CD4-positive, alpha-beta T cell treated with Interleukin-17A for 1 hour (primary cell): ENCODE data around the gene HPN.

Source experiments
- DNase-seq: peaks from one replicate; pipeline ENCODE4 v3.0.0-alpha.2; 2020

HPN gene

GRCh38 chr19:35065574-35065973 lies 24.1 kb downstream of the HPN start:
- DNase-seq = no peak

- DNase-seq = no peak
Measured at GRCh38 chr19:35066121-35066520, 24.6 kb downstream of the HPN start.

DNA sequence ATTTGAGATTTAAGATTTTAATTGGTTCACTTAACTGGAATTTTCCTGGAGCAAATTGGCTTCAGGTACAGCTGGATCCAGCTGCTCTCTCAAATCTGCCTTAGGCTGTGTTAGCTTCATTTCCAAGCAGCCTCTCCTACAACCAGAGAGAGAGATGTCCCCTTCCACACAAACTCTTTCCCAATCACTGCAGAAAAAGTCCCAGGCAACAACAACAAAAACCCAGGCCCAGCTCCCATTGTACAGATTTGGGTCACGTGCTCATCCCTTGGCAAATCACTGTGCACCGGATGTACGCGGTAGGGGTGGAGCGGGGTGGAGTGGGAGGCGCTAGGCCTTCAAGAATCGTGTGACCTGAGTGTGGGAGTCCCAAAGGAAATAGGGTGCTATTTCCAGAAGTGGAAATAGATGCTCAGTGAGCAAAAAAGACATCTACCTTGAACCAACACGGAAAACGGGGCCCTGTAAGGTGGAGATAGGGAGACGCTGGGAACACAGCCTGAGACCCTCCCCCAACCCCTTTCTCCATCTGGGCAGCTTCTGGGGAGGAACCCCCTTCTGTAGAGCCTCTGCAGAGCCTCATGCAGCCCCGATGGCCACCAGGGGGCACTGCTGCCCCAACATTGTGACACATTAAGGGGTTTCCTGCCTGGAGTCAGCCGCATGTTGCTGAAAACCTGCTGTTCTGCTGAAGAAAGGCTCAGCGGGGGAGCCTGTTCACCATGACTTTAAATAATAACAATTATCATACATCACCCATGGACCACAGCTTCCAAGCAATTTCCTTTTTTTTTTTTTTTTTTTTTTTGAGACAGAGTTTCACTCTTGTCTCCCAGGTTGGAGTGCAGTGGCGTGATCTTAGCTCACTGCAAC lies 25.4 kb downstream of the HPN start:
- DNase-seq = peak; percentile 86

- no peak for DNase-seq
Measured at GRCh38 chr19:35068941-35069634, 27.6 kb downstream of the HPN start.

DNA sequence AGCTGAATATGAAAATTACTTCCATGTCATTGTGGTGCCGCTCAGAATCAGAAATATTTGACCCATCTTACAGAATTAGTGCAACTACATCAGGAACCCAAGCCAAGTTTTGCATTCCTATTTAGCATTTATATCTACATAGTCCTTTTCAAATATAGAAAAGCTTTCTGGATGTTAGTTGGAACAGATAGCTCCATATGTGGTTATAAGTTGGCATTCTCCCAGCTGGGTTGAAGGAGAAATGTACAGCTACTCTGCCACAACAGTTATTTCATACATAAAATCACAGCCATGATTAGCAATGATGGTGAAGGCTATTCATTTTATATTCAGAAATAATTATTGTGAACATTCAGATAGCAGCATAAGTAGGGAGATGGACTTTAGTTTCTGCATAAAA lies 28.2 kb downstream of the HPN start:
- no peak for DNase-seq

DNA sequence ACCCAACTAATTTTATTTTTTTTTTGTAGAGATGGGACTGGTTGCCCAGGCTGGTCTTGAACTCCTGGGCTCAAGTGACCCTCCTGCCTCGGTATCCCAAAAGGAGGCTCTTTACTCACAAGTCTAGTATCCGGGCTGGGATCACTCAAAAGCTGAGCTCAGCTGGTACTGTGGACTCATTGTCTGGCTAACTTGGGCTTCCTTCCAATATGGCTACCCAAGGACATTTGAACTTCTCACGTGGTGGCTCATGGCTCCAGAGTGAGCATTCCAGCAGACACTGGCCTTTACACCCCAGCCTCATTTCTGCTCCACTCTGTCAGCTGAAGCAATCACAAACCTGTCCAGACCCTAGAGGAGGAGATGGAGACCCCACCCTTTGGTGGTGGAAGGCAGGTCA lies 28.9 kb downstream of the HPN start:
- no peak for DNase-seq

GRCh38 chr19:35073516-35073915 lies 32.0 kb downstream of the HPN start:
- DNase-seq = no peak

DNA sequence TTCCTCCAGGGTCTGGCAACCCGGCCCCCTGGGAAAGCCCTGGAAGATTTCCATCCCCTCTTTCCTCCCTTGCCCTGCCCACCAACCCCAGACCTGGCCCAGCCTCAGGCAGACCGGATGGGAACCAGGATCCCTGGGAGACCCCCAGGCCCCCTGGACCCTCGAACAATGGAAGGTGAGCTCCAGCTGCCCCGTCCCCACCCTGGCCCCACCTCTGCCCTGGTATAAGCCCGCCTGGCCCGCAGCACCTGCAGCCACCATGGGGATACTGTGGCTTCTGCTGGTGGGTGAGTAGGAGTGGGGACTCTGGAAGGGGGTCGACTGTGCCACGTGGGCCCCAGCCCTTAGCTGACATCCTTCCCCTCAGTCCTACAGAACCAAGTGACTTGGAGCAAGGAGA lies 32.4 kb downstream of the HPN start:
- no peak for DNase-seq

GRCh38 chr19:35074426-35075201 lies 33.1 kb downstream of the HPN start:
- no peak for DNase-seq

DNA sequence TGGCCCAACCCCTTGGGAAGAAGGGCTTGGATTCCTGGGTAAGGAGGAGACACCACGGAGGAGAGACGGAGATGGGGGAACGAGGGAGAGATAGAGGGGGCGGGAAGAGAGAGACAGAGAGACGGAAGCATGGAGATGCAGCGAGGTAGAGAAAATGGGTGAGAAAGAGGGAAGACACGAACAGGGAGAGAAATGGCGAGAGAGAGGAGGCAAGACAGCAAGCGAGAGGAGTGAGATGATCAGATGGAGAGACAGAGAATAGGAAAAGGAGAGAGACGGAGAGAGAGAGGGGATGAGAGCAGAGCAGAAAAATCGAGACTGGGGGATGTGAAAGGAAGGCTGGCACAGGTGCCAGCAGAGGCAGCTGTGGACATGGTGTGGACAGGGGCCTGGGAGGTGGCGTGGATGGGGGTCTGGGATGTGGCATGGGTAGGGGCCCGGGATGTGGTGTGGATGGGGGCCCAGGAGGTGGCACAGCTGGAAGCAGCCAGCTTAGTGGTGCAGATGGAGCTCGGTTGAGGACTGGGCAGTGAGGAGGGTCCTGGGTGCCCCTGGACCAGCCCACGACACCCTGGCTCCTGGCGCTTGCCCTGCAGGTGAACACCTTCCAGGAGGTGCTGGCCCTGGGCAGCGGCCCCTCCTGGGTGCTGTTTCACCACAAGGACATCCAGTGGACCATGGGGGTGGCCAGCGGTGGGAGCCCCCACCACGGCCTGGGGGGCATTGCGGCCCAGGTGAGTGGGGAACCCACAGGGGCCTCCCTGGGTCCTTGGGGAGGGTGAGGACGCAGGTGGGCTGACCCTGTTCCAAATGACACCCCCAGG lies 33.9 kb downstream of the HPN start:
- no peak for DNase-seq

DNA sequence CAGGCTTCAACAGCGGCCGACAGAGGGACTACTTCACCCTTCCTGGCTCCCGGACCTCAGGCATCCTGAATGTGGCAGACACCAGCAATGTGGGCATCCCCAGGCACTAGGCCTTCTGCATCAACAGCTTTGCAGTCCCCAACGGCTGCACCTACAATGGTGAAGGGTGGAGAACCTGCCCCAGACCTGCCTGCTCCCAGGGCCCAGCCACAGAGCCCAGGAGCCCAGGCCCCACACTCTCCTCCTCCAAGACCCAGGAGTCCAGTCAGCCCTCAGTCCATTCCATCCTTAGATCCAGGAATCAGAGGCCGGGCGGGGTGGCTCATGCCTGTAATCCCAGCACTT lies 34.5 kb downstream of the HPN start:
- DNase-seq = no peak

GRCh38 chr19:35076657-35077056 lies 35.1 kb downstream of the HPN start:
- no peak for DNase-seq

GRCh38 chr19:35077411-35078223 lies 36.1 kb downstream of the HPN start:
- no peak for DNase-seq

- no peak for DNase-seq
Measured at GRCh38 chr19:35079826-35080225, 38.3 kb downstream of the HPN start.

GRCh38 chr19:35080613-35081170 lies 39.2 kb downstream of the HPN start:
- no peak for DNase-seq

DNA sequence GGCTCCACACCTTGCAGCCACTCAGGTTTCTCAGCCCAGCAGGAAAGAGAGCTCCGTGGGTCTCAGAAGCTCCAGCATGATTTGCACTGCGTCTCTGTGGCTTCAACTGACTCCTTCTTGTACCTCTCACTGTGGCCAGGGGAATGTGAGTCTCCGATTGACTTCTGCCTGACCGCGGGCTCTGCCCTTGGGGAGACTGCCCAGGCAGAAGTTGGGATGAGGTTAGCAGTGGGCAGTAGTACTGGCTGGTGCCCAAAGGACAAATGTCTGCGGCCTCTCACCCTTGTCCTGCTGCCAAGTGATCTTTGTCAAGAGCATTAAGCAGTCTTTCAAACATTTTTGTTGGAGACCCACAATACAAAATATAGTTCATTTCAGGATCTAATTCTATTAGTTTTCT lies 39.7 kb downstream of the HPN start:
- no peak for DNase-seq

DNA sequence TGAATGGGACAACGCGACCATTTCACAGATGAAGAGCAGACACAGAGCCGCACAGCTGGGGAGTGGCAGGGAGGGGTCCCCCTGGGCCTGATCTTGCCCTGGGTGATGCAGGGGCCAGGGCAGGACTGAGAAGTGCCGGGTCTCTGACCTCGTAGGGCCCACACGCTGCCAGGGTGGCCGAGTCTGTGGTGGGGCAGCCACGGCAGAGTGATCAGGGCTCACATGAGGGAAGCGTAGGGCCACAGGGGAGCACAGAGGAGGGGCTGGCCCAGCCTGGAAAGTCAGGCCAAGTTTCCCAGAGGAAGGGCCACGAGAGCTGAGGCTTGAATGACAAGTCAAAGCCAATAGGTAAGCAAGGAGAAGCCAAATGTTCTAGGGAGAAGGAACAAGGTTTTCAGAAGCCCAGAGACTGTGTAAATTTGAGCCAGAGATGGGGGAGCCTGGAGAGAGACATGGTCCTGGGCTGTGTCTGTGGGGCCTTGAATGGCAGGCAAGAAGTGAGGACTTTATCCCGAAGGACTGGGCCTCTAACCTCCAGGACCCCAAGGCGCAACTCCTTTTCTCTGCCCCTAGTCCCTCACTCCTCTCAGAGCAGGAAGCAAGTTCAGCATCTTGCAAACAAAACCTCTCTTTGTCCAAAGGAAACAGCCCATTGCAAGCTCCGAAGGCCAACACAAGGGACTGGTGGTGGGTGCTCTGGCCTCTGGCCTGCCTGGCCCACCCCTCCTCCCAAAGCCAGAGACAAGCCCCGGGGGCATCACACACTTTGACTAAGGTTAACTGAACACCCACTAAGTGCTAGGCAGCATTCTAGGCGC lies 42.4 kb downstream of the HPN start:
- no peak for DNase-seq

DNA sequence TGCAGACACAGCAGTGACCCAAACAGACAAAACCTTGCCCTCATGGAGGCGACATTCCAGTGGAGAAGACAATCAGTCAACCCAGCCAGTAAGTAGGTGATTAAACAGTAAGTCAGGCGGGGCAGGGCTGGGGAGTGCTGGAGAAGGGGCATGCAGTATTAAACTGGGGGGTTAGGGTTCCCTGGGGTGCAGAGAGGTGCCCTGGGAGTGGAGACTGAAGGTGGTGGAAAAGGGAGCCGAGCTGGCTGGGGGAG lies 42.9 kb downstream of the HPN start:
- DNase-seq = no peak

DNA sequence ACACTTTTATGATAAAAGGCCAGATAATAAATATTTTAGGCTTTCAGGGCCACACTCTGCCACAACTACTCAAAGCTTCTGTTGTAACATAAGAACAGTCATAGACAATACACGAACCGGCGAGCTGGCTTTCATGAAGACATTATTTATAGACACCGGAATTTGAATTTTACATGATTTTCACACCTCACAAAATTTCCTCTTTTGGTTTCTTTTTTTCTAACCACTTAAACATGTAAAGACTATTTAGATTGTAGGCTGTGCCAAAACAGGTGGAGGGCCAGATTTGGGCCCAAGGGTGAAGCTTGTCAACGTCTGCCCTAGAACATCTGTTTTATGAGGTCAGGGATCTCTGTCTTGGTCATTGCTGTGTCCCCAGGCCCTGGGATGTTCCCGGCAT lies 44.4 kb downstream of the HPN start:
- DNase-seq = no peak

GRCh38 chr19:35086455-35086854 lies 44.9 kb downstream of the HPN start:
- no peak for DNase-seq

- no peak for DNase-seq
Measured at GRCh38 chr19:35087393-35087792, 45.9 kb downstream of the HPN start.
